ENCODE measurements around the gene OLA1. TPM values are rescaled to one million over a fixed set of nuclear protein-coding genes. Genes with fewer than 3 reads are reported as not detected.

The OLA1 gene
- total and polyA plus RNA-seq, 9 of the 15 experiments (the other 6 are each of a cell fraction or from before 2014, with no cell fraction given) = 208 to 353 (median 225) TPM

DNA sequence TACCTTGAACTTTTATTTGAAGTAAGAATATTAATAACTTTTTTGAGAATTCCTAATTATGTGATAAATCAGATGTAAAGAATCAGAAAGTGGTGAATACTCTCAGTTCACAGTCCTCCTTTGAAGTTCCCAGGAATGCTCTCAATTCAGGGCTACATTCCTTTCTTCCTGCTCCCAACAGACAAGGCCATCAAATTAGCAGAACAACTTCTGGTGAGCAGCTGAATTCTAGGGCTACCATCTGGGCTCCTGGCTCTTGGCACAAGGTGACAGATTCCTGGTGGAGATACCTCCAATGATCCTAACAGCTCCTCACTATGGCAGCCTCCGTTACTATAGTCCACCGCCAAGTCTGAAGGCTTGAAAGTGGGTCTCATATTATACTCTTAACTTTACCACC lies 37.8 kb upstream of the OLA1 start:
- Histone ChIP-seq H3K27me3 (ENCODE audit: control insufficient read depth in 2 of 2, insufficient read depth in 2 of 2, low read length in 2 of 2) (peaks cover 4 to 19% of the 10 kb centered on the region in 2 experiments; a peak in 4 of 5 replicates), H3K9me1 (ENCODE audit: control insufficient read depth, insufficient read depth, low read length) (no peaks in the 10 kb centered on the region), H4K20me1 (replicated peaks; ENCODE audit: control insufficient read depth, insufficient read depth, low read length) (no peaks in the 10 kb centered on the region), H3K36me3 (ENCODE audit: control insufficient read depth, insufficient read depth, low read length) (no peaks in the 10 kb centered on the region), H3K4me2 (ENCODE audit: insufficient read depth, low read length) (no peak overlapping the region), H2AFZ (ENCODE audit: low read depth, low read length) (no peak overlapping the region), H3K9me3 (replicated peaks; ENCODE audit: control insufficient read depth, insufficient read depth, low read depth, low read length) (no peaks in the 10 kb centered on the region), H3K27ac (ENCODE audit: extremely low read depth, low read depth, low read length) (no peak overlapping the region), H3K4me3 (no peak overlapping the region), H3K4me1 (replicated peaks in 1 of 2; ENCODE audit: control insufficient read depth in 2 of 2, insufficient read depth in 2 of 2, low read length in 2 of 2) (no peaks in the 10 kb centered on the region), H3K9ac (ENCODE audit: insufficient read depth in 1 of 2, low read depth in 2 of 2, low read length in 2 of 2) (no peak overlapping the region), H3K79me2 (ENCODE audit: control insufficient read depth, insufficient read depth, low read length) (no peaks in the 10 kb centered on the region)
- ChIA-PET POLR2A (interaction anchor here (0.6 kb wide), 1 partner anchor 10 kb away, joined by 4 read pairs; no protein-coding TSS in a partner anchor), CTCF (ENCODE audit: low intra/inter-chr PET ratio) (no interaction called here)
- ATAC-seq (no peak), FAIRE-seq (no peak), DNase-seq (ENCODE audit: extremely low read depth in 1 of 4, low spot score in 3 of 4) (no peak)
- BruUV-seq (replicated peaks) = no TSS peak
- in situ Hi-C loops (cut with MboI) (no loop called here), intact Hi-C loops (cut with micrococcal nuclease) (no loop called here)
- WGBS (ENCODE audit: insufficient coverage, low coverage, missing lambda C conversion rate) = 0% methylated on average over 2 of the region's 2 CpGs
- no peak for TF ChIP-seq ILK (tag; IDR thresholded peaks at IDR 0.05; ENCODE audit: borderline replicate concordance, low read depth)
- TF ChIP-seq U2AF2 (optimal IDR thresholded peaks at IDR 0.05; ENCODE audit: low read depth, low read length) = no peak
- TF ChIP-seq BHLHE40 (IDR thresholded peaks at IDR 0.05; ENCODE audit: low read length) = no peak
- no peak for TF ChIP-seq CREB3 (tag; conservative IDR thresholded peaks at IDR 0.05; ENCODE audit: low read depth)
- no peak for TF ChIP-seq CBX2 (IDR thresholded peaks at IDR 0.05; ENCODE audit: insufficient read depth, low read length, poor library complexity, severe bottlenecking)

All from K562 (cell line).